ENCODE data around the gene COBL. TPM values are rescaled to one million over a fixed set of nuclear protein-coding genes. Genes with fewer than 3 reads are reported as not detected.

COBL gene
- total RNA-seq, 4 donors from 2014 or later: 62.4 to 114 (median 72.2) TPM

- DNase-seq: no peak
- no peaks in the 10 kb centered on the region for H3K27me3 ChIP-seq
- H3K36me3 ChIP-seq: no peaks in the 10 kb centered on the region
- WGBS, 2 donors (ENCODE audit: low coverage in 1 of 2): 86 to 96% methylated on average over 5 to 16 of the region's 16 CpGs
- H3K9me3 ChIP-seq: no peaks in the 10 kb centered on the region
- H3K4me1 ChIP-seq: no peaks in the 10 kb centered on the region
- in situ Hi-C loops (cut with MboI; ENCODE audit: low pct_ligation_motif_present in 1 of 4, low pct_unique_long_range_greater_than_20kb in 1 of 4, low sequenced_read_pairs in 3 of 4) (loop anchor here in 1 of 4 donors (25.0 kb wide), 1 partner anchor 119 kb away; no protein-coding TSS in a partner anchor), intact Hi-C loops (cut with DNase I; ENCODE audit: low total_unique reads) (no loop called here)
- no peak overlapping the region for H3K27ac ChIP-seq
- no peak overlapping the region for H3K4me3 ChIP-seq
- TF ChIP-seq POLR2A (IDR thresholded peaks at IDR 0.05): no peak
- no peak for TF ChIP-seq EP300 (IDR thresholded peaks at IDR 0.05; ENCODE audit: low read depth)
- TF ChIP-seq POLR2AphosphoS5 (IDR thresholded peaks at IDR 0.05): no peak
- TF ChIP-seq, protein P1, sequence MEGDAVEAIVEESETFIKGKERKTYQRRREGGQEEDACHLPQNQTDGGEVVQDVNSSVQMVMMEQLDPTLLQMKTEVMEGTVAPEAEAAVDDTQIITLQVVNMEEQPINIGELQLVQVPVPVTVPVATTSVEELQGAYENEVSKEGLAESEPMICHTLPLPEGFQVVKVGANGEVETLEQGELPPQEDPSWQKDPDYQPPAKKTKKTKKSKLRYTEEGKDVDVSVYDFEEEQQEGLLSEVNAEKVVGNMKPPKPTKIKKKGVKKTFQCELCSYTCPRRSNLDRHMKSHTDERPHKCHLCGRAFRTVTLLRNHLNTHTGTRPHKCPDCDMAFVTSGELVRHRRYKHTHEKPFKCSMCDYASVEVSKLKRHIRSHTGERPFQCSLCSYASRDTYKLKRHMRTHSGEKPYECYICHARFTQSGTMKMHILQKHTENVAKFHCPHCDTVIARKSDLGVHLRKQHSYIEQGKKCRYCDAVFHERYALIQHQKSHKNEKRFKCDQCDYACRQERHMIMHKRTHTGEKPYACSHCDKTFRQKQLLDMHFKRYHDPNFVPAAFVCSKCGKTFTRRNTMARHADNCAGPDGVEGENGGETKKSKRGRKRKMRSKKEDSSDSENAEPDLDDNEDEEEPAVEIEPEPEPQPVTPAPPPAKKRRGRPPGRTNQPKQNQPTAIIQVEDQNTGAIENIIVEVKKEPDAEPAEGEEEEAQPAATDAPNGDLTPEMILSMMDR (IDR thresholded peaks at IDR 0.05): no peak
Measured at GRCh38 chr7:51242881-51243518, 73.6 kb downstream of the COBL start.

DNA sequence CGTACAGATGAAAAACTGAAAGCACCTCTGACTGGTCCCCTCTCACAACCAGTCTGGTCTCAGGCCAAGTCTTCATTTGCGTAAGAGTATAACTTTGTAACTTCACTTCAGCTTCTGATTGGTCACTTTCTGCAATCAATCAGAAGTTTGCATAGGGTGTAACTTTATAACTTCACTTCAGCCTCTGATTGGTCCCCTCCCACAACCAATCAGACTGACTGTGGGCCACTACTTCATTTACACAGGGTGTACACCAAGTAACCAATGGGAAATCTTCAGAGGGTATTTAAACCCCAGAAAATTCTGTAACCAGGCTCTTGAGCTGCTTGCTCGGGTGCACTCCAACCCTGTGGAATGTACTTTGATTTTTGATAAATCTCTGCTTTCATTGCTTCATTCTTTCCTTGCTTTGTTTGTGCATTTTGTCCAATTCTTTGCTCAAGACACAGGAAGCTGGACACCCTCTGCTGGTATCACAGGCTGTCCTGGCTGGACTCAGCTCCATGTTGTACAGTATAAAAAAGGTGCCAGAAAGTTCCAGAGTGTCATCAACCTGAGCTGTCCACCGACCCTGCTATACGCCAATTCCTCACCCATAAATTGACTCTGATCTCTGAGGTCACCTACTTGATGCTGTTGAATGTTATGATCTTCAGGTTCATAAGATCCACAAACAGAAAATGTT is 74.5 kb downstream of the COBL start:
- Histone ChIP-seq H3K4me3 (no peak overlapping the region), H3K4me1 (no peaks in the 10 kb centered on the region), H3K36me3 (no peaks in the 10 kb centered on the region), H3K27me3 (no peaks in the 10 kb centered on the region), H3K9me3 (no peaks in the 10 kb centered on the region), H3K27ac (no peak overlapping the region)
- DNase-seq: no peak
- in situ Hi-C loops (cut with MboI; ENCODE audit: low pct_ligation_motif_present in 1 of 4, low pct_unique_long_range_greater_than_20kb in 1 of 4, low sequenced_read_pairs in 3 of 4): loop anchor here in 1 of 4 donors (25.0 kb wide), 1 partner anchor 120 kb away; no protein-coding TSS in a partner anchor
- intact Hi-C loops (cut with DNase I; ENCODE audit: low total_unique reads): no loop called here
- WGBS, 2 donors (ENCODE audit: low coverage in 1 of 2): 81% methylated on average over 5 of the region's 5 CpGs; no CpG with 5 or more reads in 1 of the 2 donors
- TF ChIP-seq, protein P1 (IDR thresholded peaks at IDR 0.05): no peak
- TF ChIP-seq POLR2AphosphoS5 (IDR thresholded peaks at IDR 0.05) (no peak), POLR2A (IDR thresholded peaks at IDR 0.05) (no peak), EP300 (IDR thresholded peaks at IDR 0.05; ENCODE audit: low read depth) (no peak)

DNA sequence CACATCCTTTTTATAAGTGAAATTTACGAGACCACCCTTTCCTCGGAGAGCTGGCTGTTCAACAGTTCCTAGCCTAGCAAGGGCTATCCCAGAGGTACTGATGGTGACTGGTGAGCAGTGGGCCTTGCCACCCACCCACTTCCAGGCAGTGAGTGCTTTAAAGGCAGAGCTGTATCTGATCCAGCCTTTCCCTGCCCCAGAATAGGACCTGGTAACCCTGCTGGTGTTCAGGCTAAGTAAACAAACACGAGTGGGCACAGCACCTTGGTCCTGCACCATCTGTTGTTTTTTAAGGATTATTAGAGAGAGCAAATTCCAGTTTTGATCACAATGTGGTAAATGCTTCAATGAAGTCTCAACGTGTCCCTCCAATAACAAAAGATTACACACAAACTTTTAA is 75.7 kb downstream of the COBL start:
- TF ChIP-seq, protein P1 (IDR thresholded peaks at IDR 0.05): no peak
- TF ChIP-seq EP300 (IDR thresholded peaks at IDR 0.05; ENCODE audit: low read depth): no peak
- no peak for TF ChIP-seq POLR2AphosphoS5 (IDR thresholded peaks at IDR 0.05)
- TF ChIP-seq POLR2A (IDR thresholded peaks at IDR 0.05): no peak
- in situ Hi-C loops (cut with MboI; ENCODE audit: low pct_ligation_motif_present in 1 of 4, low pct_unique_long_range_greater_than_20kb in 1 of 4, low sequenced_read_pairs in 3 of 4) (loop anchor here in 1 of 4 donors (25.0 kb wide), 1 partner anchor 121 kb away; no protein-coding TSS in a partner anchor), intact Hi-C loops (cut with DNase I; ENCODE audit: low total_unique reads) (no loop called here)
- DNase-seq: no peak
- WGBS, 2 donors (ENCODE audit: low coverage in 1 of 2): 49 to 55% methylated on average over 2 to 4 of the region's 4 CpGs
- no peaks in the 10 kb centered on the region for H3K27me3 ChIP-seq
- no peaks in the 10 kb centered on the region for H3K36me3 ChIP-seq
- H3K27ac ChIP-seq: no peak overlapping the region
- H3K4me1 ChIP-seq: no peaks in the 10 kb centered on the region
- H3K9me3 ChIP-seq: no peaks in the 10 kb centered on the region
- H3K4me3 ChIP-seq: no peak overlapping the region

DNA sequence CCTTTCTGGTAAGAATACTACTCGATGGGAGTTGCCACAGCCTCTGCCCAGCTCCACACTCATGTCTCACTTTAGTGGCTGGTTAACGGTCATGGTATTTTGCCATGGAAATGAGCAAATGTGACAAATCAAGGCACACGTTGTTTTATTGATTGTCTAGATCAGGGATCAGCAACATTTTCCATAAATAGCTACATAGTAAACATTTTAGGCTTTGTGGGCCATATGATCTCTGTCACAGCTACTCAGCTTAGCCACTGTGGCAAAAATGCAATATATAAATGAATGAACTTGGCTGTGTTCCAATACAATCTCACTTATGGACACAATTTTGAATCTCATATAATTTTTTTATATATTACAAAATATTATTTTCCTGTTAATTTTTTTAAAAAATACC is 76.9 kb downstream of the COBL start:
- 56 to 72% methylated on average over 3 of the region's 3 CpGs for WGBS, 2 donors (ENCODE audit: low coverage in 1 of 2)
- Histone ChIP-seq H3K27ac (no peak overlapping the region), H3K27me3 (no peaks in the 10 kb centered on the region), H3K36me3 (no peaks in the 10 kb centered on the region), H3K4me1 (no peaks in the 10 kb centered on the region), H3K4me3 (no peak overlapping the region), H3K9me3 (no peaks in the 10 kb centered on the region)
- TF ChIP-seq POLR2AphosphoS5 (IDR thresholded peaks at IDR 0.05) (no peak), POLR2A (IDR thresholded peaks at IDR 0.05) (no peak), EP300 (IDR thresholded peaks at IDR 0.05; ENCODE audit: low read depth) (no peak)
- TF ChIP-seq, protein P1 (IDR thresholded peaks at IDR 0.05): no peak
- in situ Hi-C loops (cut with MboI; ENCODE audit: low pct_ligation_motif_present in 1 of 4, low pct_unique_long_range_greater_than_20kb in 1 of 4, low sequenced_read_pairs in 3 of 4): loop anchor here in 1 of 4 donors (25.0 kb wide), 1 partner anchor 123 kb away; no protein-coding TSS in a partner anchor
- intact Hi-C loops (cut with DNase I; ENCODE audit: low total_unique reads): no loop called here
- no peak for DNase-seq

Measured in transverse colon (tissue), 4 donors.